D341Med (cell line): ENCODE results near the gene TIMD4.

Experiments used
- DNase-seq: peaks from one replicate; pipeline ENCODE4 v3.0.0; 2012; ENCODE audit warnings: low spot score

The TIMD4 gene

GRCh38 chr5:156922207-156922792, 40.7 kb downstream of the TIMD4 start:
- no peak for DNase-seq

GRCh38 chr5:156920861-156921431, 42.1 kb downstream of the TIMD4 start:
- DNase-seq: no peak

GRCh38 chr5:156920042-156920860, 42.8 kb downstream of the TIMD4 start:
- no peak for DNase-seq

DNA sequence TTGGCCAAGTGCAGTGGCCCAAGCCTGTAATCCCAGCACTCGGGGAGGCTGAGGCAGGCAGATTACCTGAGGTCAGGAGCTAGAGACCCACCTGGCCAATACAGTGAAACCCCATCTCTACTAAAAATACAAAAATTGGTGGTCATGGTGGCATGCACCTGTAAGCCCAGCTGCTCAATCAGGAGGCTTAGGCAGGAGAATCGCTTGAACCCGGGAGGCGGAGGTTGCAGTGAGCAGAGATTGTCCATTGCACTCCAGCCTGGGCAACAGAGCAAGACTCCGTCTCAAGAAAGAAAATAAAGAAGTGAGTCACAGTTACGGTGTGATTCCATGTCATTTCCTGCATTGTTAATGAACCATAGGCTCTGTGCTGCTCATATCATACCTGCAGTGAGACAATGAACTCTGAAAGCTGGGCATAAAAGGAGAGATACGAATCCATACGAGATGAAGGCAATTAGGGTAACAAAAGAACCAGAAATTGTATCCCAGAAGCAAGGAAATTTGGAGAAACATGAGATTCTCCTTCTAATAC, 44.6 kb downstream of the TIMD4 start:
- no peak for DNase-seq

- no peak for DNase-seq
These were observed 48.7 kb downstream of the TIMD4 start for GRCh38 chr5:156914371-156914737.

DNA sequence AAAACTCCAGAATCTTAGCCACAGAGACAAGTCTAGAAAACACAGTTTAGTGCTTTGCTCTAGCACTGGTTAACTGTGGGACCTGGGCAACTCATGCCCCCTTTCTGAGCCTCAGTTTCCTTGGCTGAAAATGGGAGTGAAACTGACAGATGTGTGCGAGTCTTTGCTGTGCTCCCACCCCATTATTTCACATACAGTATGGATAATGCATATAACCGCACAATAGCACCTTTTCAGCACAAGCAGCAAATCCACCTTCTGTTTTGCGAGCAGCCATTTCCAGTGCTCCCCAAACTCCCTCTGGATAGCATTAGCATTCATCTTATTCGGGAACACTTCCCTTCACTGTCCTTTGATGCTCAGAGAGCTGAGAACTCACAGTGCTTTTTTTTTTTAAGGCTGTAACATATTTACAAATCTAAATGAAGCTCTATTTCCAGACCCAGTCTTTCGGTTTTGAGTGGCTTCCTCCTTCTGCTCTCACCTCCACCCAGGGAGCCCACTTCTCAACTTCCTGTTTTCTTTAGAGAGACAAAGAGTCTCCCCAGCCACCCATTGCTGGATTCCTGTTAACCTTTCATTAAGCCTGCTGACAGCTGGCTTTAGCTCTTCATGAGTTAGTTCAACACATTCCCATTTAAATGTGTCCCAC, 49.2 kb downstream of the TIMD4 start:
- DNase-seq: no peak

- no peak for DNase-seq
These were observed 49.7 kb downstream of the TIMD4 start for GRCh38 chr5:156913355-156913718.

- DNase-seq: no peak
These were observed 50.2 kb downstream of the TIMD4 start for GRCh38 chr5:156912869-156913268.

DNA sequence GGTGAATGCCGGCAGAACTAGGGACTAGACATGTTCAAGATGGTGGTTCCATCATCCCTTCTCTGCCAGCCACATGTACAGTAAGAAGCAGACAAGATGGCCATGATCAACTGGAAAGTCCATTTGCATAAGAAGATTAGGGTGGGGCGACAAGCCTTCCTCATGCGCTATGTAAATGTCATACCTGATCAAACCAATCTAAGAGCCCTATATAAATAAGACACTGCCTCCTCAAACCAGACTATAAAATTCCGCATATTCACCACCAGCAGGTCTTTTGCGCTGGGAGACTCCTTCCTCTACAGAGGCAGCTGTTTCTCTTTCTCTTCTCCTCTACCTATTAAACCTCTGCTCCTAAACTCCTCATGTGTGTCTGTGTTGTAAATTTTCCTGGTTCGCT, 53.8 kb downstream of the TIMD4 start:
- DNase-seq: no peak

- no peak for DNase-seq
These were observed 55.4 kb downstream of the TIMD4 start for GRCh38 chr5:156907667-156908066.

DNA sequence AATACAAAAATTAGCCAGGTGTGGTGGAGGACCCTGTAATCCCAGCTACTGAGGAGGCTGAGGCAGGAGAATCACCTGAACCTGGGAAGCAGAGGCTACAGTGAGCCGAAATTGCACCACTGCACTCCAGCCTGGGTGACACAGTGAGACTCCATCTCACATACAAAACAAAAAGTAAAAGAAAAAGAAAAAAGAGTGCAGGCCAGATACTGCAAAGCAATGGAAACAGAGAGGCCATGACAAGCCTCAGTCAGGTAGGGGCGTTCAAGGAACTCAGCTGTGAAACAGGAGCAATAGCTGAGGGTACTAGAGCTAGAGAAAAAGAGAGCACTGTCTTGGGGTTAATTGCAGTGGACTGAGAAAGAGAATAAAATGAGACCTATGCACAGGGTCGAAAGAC, 56.2 kb downstream of the TIMD4 start:
- DNase-seq: no peak

DNA sequence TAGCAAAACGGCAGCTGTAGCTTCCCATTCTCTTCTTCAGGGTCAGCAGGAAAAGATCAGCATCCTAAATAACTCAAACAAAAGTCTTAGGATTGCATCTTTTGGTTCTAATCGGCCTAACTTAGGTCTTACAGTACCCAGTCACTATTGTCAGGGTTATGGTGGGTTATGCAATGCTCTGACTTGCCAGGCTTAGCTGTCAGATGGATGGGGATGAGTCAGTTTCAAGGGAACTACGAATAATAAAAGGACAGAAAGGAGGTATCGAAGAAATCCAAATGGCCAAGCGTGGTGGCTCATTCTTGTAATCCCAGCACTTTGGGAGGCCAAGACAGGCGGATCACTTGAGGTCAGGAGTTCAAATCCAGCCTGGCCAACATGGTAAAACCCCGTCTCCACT, 66.5 kb downstream of the TIMD4 start:
- no peak for DNase-seq

GRCh38 chr5:156893517-156893916, 69.5 kb downstream of the TIMD4 start:
- no peak for DNase-seq

GRCh38 chr5:156892864-156893263, 70.2 kb downstream of the TIMD4 start:
- DNase-seq: no peak

DNA sequence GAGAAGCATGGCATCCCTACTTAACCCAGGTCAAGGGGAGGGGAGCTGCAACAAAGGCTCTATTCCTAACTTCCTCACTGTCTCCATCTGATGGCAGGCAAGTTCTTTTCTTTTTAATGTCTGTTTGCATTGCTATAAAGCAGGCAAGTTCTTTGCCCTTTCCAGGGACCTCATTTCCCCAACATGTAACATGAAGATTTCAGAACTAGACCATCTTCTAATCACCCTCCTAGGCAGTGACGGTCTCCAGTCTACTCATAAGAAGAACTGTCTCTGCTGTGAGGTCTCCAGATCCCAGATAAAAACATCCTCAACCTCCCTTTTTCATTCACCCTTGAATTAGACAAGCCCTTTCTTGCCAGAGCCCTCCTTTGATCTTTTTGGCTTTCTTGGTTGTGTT, 70.8 kb downstream of the TIMD4 start:
- no peak for DNase-seq

- no peak for DNase-seq
These were observed 74.5 kb downstream of the TIMD4 start for GRCh38 chr5:156888520-156888919.

GRCh38 chr5:156883316-156883875, 79.6 kb downstream of the TIMD4 start:
- no peak for DNase-seq

DNA sequence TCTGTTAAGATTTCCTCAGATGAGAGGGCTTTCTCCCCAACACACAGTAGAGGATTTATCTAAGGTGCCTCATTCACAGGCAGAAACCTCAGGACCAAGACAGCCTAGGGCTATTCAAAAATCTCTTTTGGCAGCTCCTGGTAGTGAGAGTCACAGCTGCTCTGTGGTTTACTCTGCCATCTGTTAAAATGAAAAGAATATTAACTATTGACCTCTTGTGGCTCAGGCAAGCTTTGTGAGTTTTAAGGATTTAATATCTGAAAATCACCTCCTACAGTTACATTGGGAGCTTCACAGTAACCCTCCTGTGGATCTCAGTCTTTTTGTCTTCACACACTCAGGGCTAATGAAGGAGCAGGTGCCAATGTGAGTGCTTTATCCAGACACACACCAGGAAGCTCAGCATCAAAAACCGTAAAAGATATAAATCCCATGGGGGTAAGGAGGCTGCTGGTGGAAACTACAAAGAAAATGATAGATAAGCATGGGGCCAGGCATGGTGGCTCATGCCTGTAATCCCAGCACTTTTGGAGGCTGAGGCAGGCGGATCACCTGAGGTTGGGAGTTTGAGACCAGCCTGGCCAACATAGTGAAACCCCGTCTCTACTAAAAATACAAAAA, 83.3 kb downstream of the TIMD4 start:
- peak; percentile 21 for DNase-seq

GRCh38 chr5:156871212-156871611, 91.8 kb downstream of the TIMD4 start:
- no peak for DNase-seq

- DNase-seq: no peak
These were observed 92.6 kb downstream of the TIMD4 start for GRCh38 chr5:156870498-156870839.
